ENCODE results near the gene MAST1.
A peak's percentile ranks its signal among the peaks of the same experiment; 100 is the strongest.

MAST1 gene

DNA sequence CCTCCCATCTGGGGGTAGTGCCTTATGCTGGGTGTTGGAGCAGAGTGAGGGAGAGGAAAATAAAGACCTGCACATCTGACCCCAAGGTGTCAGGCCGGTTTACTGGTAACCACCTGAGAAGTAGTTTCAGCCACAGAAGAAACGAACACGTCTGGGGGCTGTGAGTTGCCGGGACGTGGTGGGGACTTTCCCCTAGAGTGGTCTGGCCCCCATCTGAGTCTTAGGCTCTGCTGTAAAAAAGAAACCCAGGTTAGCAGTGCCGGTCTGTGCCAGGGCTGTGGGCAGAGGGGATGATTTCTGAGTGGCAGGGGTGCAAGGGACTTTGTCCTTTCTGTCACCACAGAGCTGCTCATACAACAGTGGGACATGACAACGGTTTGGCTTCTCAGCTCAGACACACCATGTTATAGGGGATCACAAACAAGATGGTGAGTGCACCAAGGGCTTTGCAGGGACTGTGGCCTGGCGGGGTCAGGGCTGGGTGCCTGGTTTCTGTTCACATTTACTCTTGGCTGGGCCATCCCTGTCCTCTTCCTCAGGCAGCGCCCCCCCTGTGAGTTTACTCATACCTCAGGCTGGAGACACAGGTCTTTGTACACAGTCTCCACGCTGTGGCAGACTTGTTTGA is 61.7 kb downstream of the MAST1 start:
- WGBS, 2 donors (ENCODE audit: extremely low coverage in 2 of 2, insufficient read length in 2 of 2, insufficient replicate concordance in 1 of 2) = no CpG with 5 or more reads among the region's 10 CpGs

DNA sequence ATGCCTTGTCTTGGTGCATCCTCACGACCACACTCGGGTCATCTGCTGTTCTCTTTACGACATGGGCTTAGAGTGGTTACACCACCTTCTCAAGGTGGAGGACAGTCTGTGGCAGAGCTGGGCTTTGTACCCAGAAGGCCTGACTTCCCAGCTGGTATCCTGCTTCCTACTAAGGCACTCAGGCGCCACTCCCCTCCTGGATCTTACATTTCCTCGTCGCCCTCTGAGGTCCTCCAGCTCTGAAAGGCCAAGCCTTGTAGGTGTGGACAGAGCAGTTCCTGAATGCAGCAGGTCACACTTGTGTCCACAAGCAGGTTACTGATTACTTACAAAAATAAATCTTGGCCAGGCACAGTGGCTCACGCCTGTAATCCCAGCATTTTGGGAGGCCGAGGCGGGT is 68.9 kb downstream of the MAST1 start:
- Histone ChIP-seq H3K4ac (ENCODE audit: low read length) (no peak overlapping the region), H3K18ac (ENCODE audit: low read length) (no peak overlapping the region), H3K23ac (ENCODE audit: low read depth, low read length, poor library complexity) (no peak overlapping the region), H2AK5ac (ENCODE audit: low read depth, low read length) (no peak overlapping the region), H3K79me1 (ENCODE audit: low read depth, low read length) (no peaks in the 10 kb centered on the region), H3K14ac (ENCODE audit: low read length) (no peak overlapping the region), H3K4me3 (ENCODE audit: low read length in 2 of 2) (no peak overlapping the region), H2BK5ac (ENCODE audit: low read length) (no peak overlapping the region), H4K91ac (ENCODE audit: low read depth, low read length, poor library complexity) (no peak overlapping the region), H2BK12ac (ENCODE audit: low read length) (no peak overlapping the region), H3K27me3 (ENCODE audit: control insufficient read depth in 3 of 3, insufficient read depth in 3 of 3, low read depth in 1 of 3, low read length in 3 of 3) (no peaks in the 10 kb centered on the region), H3K9ac (ENCODE audit: low read depth, low read length, poor library complexity) (no peak overlapping the region), H2BK120ac (ENCODE audit: low read depth, low read length) (no peak overlapping the region), H3K36me3 (replicated peaks in 1 of 2; ENCODE audit: control insufficient read depth in 2 of 2, insufficient read depth in 2 of 2, low read length in 2 of 2) (peaks cover 1 to 6% of the 10 kb centered on the region in 2 donors), H3K4me2 (ENCODE audit: insufficient read depth, low read length, poor library complexity, severe bottlenecking) (no peak overlapping the region), H3K9me3 (replicated peaks in 1 of 2; ENCODE audit: control insufficient read depth in 2 of 2, insufficient read depth in 1 of 2, low read depth in 1 of 2, low read length in 2 of 2) (no peaks in the 10 kb centered on the region), H4K8ac (ENCODE audit: low read depth, low read length) (no peak overlapping the region), H3K27ac (replicated peaks; ENCODE audit: low read length) (no peak overlapping the region), H2AFZ (ENCODE audit: low read length) (no peak overlapping the region), H3K4me1 (ENCODE audit: control insufficient read depth in 2 of 2, insufficient read depth in 1 of 2, low read depth in 1 of 2, low read length in 2 of 2) (peaks cover 2 to 8% of the 10 kb centered on the region in 2 donors), H2BK15ac (ENCODE audit: low read length) (no peak overlapping the region)
- no peak for DNase-seq (ENCODE audit: low spot score)
- WGBS, 2 donors (ENCODE audit: extremely low coverage in 2 of 2, insufficient read length in 2 of 2, insufficient replicate concordance in 1 of 2) = no CpG with 5 or more reads among the region's 9 CpGs

More for the DNA sequence above, 61.7 kb downstream of the MAST1 start:
- H2BK120ac ChIP-seq (ENCODE audit: low read depth, low read length) = no peak overlapping the region
- no peaks in the 10 kb centered on the region for H3K27me3 ChIP-seq (ENCODE audit: control insufficient read depth in 3 of 3, insufficient read depth in 3 of 3, low read depth in 1 of 3, low read length in 3 of 3)
- H4K91ac ChIP-seq (ENCODE audit: low read depth, low read length, poor library complexity) = no peak overlapping the region
- DNase-seq (ENCODE audit: low spot score) = no peak
- no peak overlapping the region for H3K14ac ChIP-seq (ENCODE audit: low read length)
- H3K18ac ChIP-seq (ENCODE audit: low read length) = no peak overlapping the region
- H3K4ac ChIP-seq (ENCODE audit: low read length) = no peak overlapping the region
- no peaks in the 10 kb centered on the region for H3K9me3 ChIP-seq (replicated peaks in 1 of 2; ENCODE audit: control insufficient read depth in 2 of 2, insufficient read depth in 1 of 2, low read depth in 1 of 2, low read length in 2 of 2)
- peaks cover 2% of the 10 kb centered on the region for H3K79me1 ChIP-seq (ENCODE audit: low read depth, low read length)
- no peak overlapping the region for H3K27ac ChIP-seq (replicated peaks; ENCODE audit: low read length)
- no peak overlapping the region for H2BK5ac ChIP-seq (ENCODE audit: low read length)
- no peak overlapping the region for H3K4me2 ChIP-seq (ENCODE audit: insufficient read depth, low read length, poor library complexity, severe bottlenecking)
- no peak overlapping the region for H2BK12ac ChIP-seq (ENCODE audit: low read length)
- H3K4me3 ChIP-seq (ENCODE audit: low read length in 2 of 2) = no peak overlapping the region
- no peak overlapping the region for H2AFZ ChIP-seq (ENCODE audit: low read length)
- H3K23ac ChIP-seq (ENCODE audit: low read depth, low read length, poor library complexity) = no peak overlapping the region
- no peak overlapping the region for H2BK15ac ChIP-seq (ENCODE audit: low read length)
- no peak overlapping the region for H3K9ac ChIP-seq (ENCODE audit: low read depth, low read length, poor library complexity)
- no peaks in the 10 kb centered on the region for H3K4me1 ChIP-seq (ENCODE audit: control insufficient read depth in 2 of 2, insufficient read depth in 1 of 2, low read depth in 1 of 2, low read length in 2 of 2)
- H4K8ac ChIP-seq (ENCODE audit: low read depth, low read length) = no peak overlapping the region
- H3K36me3 ChIP-seq (replicated peaks in 1 of 2; ENCODE audit: control insufficient read depth in 2 of 2, insufficient read depth in 2 of 2, low read length in 2 of 2) = peaks cover 24 to 52% of the 10 kb centered on the region in 2 donors
- H2AK5ac ChIP-seq (ENCODE audit: low read depth, low read length) = no peak overlapping the region

GRCh38 chr19:12912571-12912970 is 74.3 kb downstream of the MAST1 start:
- no peak overlapping the region for H2BK12ac ChIP-seq (ENCODE audit: low read length)
- peaks cover 17 to 22% of the 10 kb centered on the region in 2 donors for H3K4me1 ChIP-seq (ENCODE audit: control insufficient read depth in 2 of 2, insufficient read depth in 1 of 2, low read depth in 1 of 2, low read length in 2 of 2)
- H3K18ac ChIP-seq (ENCODE audit: low read length) = no peak overlapping the region
- H3K14ac ChIP-seq (ENCODE audit: low read length) = no peak overlapping the region
- no peaks in the 10 kb centered on the region for H3K27me3 ChIP-seq (ENCODE audit: control insufficient read depth in 3 of 3, insufficient read depth in 3 of 3, low read depth in 1 of 3, low read length in 3 of 3)
- H3K9me3 ChIP-seq (replicated peaks in 1 of 2; ENCODE audit: control insufficient read depth in 2 of 2, insufficient read depth in 1 of 2, low read depth in 1 of 2, low read length in 2 of 2) = no peaks in the 10 kb centered on the region
- no peak overlapping the region for H2AK5ac ChIP-seq (ENCODE audit: low read depth, low read length)
- no CpG with 5 or more reads among the region's 4 CpGs for WGBS, 2 donors (ENCODE audit: extremely low coverage in 2 of 2, insufficient read length in 2 of 2, insufficient replicate concordance in 1 of 2)
- no peak overlapping the region for H3K9ac ChIP-seq (ENCODE audit: low read depth, low read length, poor library complexity)
- no peak overlapping the region for H4K8ac ChIP-seq (ENCODE audit: low read depth, low read length)
- H3K4ac ChIP-seq (ENCODE audit: low read length) = no peak overlapping the region
- H2AFZ ChIP-seq (ENCODE audit: low read length) = peak overlapping the region; percentile 83
- H3K4me3 ChIP-seq (ENCODE audit: low read length in 2 of 2) = no peak overlapping the region
- H2BK120ac ChIP-seq (ENCODE audit: low read depth, low read length) = no peak overlapping the region
- H3K79me1 ChIP-seq (ENCODE audit: low read depth, low read length) = no peaks in the 10 kb centered on the region
- H3K23ac ChIP-seq (ENCODE audit: low read depth, low read length, poor library complexity) = no peak overlapping the region
- peak overlapping the region; percentile 51 for H3K27ac ChIP-seq (replicated peaks; ENCODE audit: low read length)
- H3K4me2 ChIP-seq (ENCODE audit: insufficient read depth, low read length, poor library complexity, severe bottlenecking) = no peak overlapping the region
- no peak overlapping the region for H2BK15ac ChIP-seq (ENCODE audit: low read length)
- no peak overlapping the region for H4K91ac ChIP-seq (ENCODE audit: low read depth, low read length, poor library complexity)
- H3K36me3 ChIP-seq (replicated peaks in 1 of 2; ENCODE audit: control insufficient read depth in 2 of 2, insufficient read depth in 2 of 2, low read length in 2 of 2) = no peaks in the 10 kb centered on the region
- no peak overlapping the region for H2BK5ac ChIP-seq (ENCODE audit: low read length)
- DNase-seq (ENCODE audit: low spot score) = no peak

GRCh38 chr19:12913011-12913561 is 74.8 kb downstream of the MAST1 start:
- H3K18ac ChIP-seq (ENCODE audit: low read length) = peak overlapping the region; percentile 33
- H3K4me1 ChIP-seq (ENCODE audit: control insufficient read depth in 2 of 2, insufficient read depth in 1 of 2, low read depth in 1 of 2, low read length in 2 of 2) = peaks cover 17 to 22% of the 10 kb centered on the region in 2 donors
- H3K36me3 ChIP-seq (replicated peaks in 1 of 2; ENCODE audit: control insufficient read depth in 2 of 2, insufficient read depth in 2 of 2, low read length in 2 of 2) = no peaks in the 10 kb centered on the region
- no peak overlapping the region for H3K9ac ChIP-seq (ENCODE audit: low read depth, low read length, poor library complexity)
- H3K27me3 ChIP-seq (ENCODE audit: control insufficient read depth in 3 of 3, insufficient read depth in 3 of 3, low read depth in 1 of 3, low read length in 3 of 3) = no peaks in the 10 kb centered on the region
- H2BK12ac ChIP-seq (ENCODE audit: low read length) = no peak overlapping the region
- no peak overlapping the region for H4K8ac ChIP-seq (ENCODE audit: low read depth, low read length)
- H3K9me3 ChIP-seq (replicated peaks in 1 of 2; ENCODE audit: control insufficient read depth in 2 of 2, insufficient read depth in 1 of 2, low read depth in 1 of 2, low read length in 2 of 2) = peaks cover 0 to under 1% of the 10 kb centered on the region in 2 donors
- no peak overlapping the region for H2BK120ac ChIP-seq (ENCODE audit: low read depth, low read length)
- no peak overlapping the region for H3K4me2 ChIP-seq (ENCODE audit: insufficient read depth, low read length, poor library complexity, severe bottlenecking)
- no peak overlapping the region for H4K91ac ChIP-seq (ENCODE audit: low read depth, low read length, poor library complexity)
- no CpG with 5 or more reads among the region's 22 CpGs for WGBS, 2 donors (ENCODE audit: extremely low coverage in 2 of 2, insufficient read length in 2 of 2, insufficient replicate concordance in 1 of 2)
- no peak overlapping the region for H3K4ac ChIP-seq (ENCODE audit: low read length)
- H2AFZ ChIP-seq (ENCODE audit: low read length) = peak overlapping the region; percentile 83
- H2AK5ac ChIP-seq (ENCODE audit: low read depth, low read length) = no peak overlapping the region
- H3K27ac ChIP-seq (replicated peaks; ENCODE audit: low read length) = peak overlapping the region; percentile 51
- H2BK15ac ChIP-seq (ENCODE audit: low read length) = no peak overlapping the region
- H2BK5ac ChIP-seq (ENCODE audit: low read length) = no peak overlapping the region
- no peak overlapping the region for H3K4me3 ChIP-seq (ENCODE audit: low read length in 2 of 2)
- no peak for DNase-seq (ENCODE audit: low spot score)
- no peaks in the 10 kb centered on the region for H3K79me1 ChIP-seq (ENCODE audit: low read depth, low read length)
- H3K23ac ChIP-seq (ENCODE audit: low read depth, low read length, poor library complexity) = no peak overlapping the region
- no peak overlapping the region for H3K14ac ChIP-seq (ENCODE audit: low read length)
